NB4 (cell line): Measurements from ENCODE around the gene FKBP2.
A peak's percentile ranks its signal among the peaks of the same experiment; 100 is the strongest.

Experiments
- MAX ChIP-seq: IDR thresholded peaks from 2 replicates; pipeline ENCODE4 v1.6.1; 2011; ENCODE audit warnings: low read depth, low read length
- MYC ChIP-seq: IDR thresholded peaks from 2 replicates; pipeline ENCODE4 v1.6.1; 2011; ENCODE audit warnings: low read depth, low read length
- POLR2A ChIP-seq: IDR thresholded peaks from 2 replicates; pipeline ENCODE4 v1.6.1; 2011; ENCODE audit warnings: mild to moderate bottlenecking; ENCODE audit not compliant: insufficient read length; ENCODE audit errors: extremely low read depth
- TF ChIP-seq, protein P1 (sequence below): IDR thresholded peaks from one replicate; pipeline ENCODE4 v1.5.1; 2012; ENCODE audit warnings: low read depth, low read length

DNA sequence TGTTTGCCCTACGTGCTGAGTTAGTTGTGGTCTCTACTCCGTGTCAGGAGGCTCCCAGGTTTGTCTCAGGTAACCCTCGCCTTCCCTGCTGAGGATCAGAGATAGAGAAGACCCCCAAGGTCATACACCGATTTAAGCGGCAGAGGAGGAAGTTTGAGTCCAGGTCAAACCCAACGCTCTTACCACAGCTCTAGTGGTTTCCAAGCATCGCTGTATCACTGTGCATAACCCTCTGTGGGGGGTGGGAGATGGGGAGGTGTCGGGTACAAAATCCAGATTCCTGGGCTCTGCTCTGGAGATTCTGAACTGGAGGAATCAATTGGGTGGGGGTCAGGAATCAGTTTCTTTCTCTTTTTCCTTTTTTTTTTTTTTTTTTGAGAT lies 9.9 kb upstream of the FKBP2 start:
- TF ChIP-seq, protein P1, sequence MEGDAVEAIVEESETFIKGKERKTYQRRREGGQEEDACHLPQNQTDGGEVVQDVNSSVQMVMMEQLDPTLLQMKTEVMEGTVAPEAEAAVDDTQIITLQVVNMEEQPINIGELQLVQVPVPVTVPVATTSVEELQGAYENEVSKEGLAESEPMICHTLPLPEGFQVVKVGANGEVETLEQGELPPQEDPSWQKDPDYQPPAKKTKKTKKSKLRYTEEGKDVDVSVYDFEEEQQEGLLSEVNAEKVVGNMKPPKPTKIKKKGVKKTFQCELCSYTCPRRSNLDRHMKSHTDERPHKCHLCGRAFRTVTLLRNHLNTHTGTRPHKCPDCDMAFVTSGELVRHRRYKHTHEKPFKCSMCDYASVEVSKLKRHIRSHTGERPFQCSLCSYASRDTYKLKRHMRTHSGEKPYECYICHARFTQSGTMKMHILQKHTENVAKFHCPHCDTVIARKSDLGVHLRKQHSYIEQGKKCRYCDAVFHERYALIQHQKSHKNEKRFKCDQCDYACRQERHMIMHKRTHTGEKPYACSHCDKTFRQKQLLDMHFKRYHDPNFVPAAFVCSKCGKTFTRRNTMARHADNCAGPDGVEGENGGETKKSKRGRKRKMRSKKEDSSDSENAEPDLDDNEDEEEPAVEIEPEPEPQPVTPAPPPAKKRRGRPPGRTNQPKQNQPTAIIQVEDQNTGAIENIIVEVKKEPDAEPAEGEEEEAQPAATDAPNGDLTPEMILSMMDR: no peak
- TF ChIP-seq MAX: no peak
- TF ChIP-seq POLR2A: peak; percentile 2
- peak; percentile 16; the same call in 1 of the 2 replicates for TF ChIP-seq MYC
